ENCODE results near the gene MERTK.
A peak's percentile ranks its signal among the peaks of the same experiment; 100 is the strongest.

The MERTK gene

GRCh38 chr2:111981666-111982065 is 83.3 kb downstream of the MERTK start:
- DNase-seq: no peak

DNA sequence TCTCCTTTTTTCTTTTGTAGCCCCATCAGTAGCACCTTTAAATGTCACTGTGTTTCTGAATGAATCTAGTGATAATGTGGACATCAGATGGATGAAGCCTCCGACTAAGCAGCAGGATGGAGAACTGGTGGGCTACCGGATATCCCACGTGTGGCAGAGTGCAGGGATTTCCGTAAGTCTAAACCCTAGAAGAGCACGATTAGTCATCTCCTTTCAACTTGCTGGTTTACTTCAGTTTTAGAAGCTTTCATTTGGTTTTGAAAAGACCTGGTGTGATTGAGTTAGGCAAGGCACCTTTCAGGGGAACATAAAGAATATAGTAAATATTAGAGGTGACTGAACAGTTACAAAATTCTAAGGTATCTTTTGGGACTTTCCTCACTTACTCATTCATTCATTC is 84.4 kb downstream of the MERTK start:
- no peak for DNase-seq

DNA sequence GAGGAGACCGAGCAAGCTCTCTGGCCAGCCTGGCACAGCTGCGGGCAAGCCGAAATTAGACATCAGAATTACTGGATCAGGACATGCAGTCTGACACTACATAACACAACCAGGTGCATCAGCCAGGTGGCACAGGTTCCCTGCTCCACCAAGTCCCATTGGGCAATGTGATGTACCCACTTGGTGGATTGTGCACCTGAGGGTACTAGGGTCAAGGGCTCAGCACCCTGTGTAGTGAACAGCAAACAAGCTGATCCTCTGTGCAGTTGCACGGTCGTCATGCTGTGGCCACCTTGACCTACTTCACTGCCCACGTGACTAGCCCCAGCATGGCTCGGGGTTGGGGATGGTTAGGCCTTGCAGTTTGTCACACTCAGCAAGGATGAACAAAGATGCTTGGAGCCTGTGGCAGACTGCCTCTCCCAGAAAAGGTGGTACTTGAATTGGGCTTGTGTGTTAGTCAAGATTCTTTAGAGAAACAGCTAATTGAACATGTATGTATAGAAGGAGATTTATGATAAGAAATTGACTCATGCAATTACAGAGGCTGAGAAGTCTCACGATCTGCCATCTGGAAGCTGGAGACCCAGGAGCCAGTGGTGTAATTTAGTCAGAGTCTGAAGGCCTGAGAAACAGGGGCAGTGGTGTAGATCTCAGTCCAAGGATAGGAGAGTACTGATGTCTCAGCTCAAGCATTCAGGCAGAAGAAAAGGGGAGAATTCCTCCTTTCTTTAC is 85.2 kb downstream of the MERTK start:
- DNase-seq: no peak

DNA sequence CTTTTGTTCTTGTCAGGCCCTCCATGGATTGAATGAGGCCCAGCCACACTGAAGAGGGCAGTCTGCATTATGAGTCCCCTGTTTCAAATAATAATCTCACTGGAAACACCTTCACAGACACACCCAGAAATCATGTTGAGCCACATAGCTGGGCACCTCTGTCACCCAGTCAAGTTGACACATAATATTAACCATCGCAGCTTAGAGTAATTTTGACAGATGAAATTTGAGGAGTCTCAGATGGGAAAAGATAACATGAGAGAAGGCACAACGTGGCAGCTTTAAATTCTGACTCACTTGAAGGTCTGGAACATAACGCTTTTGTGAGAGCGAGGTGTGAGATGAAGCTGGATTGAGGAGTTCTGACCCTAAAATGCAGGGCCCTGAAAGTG is 85.8 kb downstream of the MERTK start:
- no peak for DNase-seq

DNA sequence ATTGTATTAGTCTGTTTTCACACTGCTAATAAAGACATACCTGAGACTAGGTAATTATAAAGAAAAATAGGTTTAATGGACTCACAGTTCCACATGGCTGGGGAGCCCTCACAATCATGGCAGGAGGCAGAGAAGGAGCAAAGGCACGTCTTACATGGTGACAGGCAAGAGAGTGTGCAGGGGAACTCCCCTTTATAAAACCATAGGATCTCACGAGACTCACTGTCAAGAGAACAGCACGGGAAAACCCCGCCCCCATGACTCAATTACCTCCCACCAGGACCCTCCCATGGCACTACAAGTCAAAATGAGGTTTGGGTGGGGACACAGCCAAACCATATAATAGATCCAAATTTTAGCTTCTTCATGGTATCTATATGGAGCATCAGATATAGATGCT is 87.1 kb downstream of the MERTK start:
- no peak for DNase-seq

- DNase-seq: no peak
Observed at GRCh38 chr2:111986116-111986900, 87.9 kb downstream of the MERTK start.

- no peak for DNase-seq
Observed at GRCh38 chr2:111990375-111990774, 92.0 kb downstream of the MERTK start.

DNA sequence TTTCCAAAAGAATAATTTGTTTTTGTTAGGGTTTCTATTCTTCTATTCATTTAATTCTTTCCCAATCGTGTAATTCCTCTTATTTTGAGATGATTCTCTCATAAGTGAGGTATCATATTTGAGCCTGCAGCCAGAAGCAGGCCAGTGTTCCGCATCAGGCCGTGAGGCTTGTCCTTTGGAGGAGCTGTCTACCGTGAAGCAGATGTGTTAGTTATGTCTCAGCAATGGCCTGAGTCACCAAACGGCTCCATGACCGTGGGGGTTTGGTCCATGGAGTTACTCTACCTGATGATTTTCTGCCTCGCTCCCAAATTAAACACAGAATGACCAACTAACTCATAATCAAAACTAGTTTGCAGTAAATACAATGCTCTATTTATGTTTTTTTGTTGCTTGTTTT is 92.4 kb downstream of the MERTK start:
- DNase-seq: no peak

GRCh38 chr2:111994042-111994441 is 95.6 kb downstream of the MERTK start:
- DNase-seq: no peak

DNA sequence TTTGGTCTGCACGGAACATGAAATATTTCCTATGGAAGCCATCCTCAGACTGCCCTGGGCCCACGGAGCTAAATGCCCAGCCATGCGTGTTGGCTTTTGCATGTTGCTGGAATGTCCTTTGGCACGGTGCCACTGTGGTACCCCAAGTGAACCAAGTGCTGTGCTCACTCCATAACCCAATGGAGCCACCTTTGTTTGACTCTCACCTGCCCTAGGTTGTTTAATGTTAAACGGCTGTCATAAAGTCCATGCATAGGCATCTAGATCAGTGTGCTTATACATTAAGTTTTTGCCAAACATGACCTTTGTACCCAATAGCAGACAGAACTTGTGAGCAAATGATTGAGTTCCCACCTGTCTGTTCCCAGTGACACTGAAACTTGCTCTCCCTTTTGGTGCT is 96.7 kb downstream of the MERTK start:
- DNase-seq: no peak

DNA sequence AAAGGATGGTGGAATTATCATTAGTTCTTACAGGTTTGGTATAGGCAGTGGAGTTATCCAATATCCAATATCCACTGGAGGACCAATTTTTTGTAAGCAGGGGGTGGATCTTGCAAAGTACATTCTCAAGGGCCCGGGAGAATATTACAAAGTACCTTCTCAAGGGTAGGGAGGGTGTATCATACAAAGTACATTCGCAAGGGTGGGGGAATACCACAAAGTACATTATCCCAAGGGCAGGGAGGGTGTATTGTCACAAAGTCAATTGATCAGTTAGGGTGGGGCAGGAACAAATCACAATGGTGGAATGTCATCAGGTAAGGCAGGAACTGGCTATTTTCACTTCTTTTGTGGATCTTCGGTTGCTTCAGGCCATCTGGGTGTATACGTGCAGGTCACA is 101.4 kb downstream of the MERTK start:
- no peak for DNase-seq

GRCh38 chr2:112000399-112001135 is 102.2 kb downstream of the MERTK start:
- DNase-seq: no peak

GRCh38 chr2:112001136-112001715 is 102.8 kb downstream of the MERTK start:
- DNase-seq: no peak

DNA sequence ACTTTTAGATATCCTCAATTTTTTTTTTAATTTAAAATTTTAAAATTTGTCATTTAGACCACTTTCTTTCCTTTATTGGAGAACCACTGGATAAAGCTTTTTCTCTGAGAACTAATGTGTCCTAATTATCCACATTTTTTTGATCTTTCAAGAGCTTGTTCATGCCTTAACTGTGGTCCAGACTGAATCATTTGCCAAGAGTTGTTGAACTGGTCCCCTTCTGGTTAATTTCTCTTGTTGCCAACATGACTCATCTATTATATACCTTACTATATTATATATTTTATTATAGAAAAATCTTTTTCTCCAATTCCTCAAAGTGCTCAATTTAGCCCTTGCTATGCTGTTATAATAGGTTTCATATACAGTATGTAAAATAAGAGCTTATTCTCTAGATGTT is 103.5 kb downstream of the MERTK start:
- no peak for DNase-seq

GRCh38 chr2:112003576-112004252 is 105.3 kb downstream of the MERTK start:
- no peak for DNase-seq

DNA sequence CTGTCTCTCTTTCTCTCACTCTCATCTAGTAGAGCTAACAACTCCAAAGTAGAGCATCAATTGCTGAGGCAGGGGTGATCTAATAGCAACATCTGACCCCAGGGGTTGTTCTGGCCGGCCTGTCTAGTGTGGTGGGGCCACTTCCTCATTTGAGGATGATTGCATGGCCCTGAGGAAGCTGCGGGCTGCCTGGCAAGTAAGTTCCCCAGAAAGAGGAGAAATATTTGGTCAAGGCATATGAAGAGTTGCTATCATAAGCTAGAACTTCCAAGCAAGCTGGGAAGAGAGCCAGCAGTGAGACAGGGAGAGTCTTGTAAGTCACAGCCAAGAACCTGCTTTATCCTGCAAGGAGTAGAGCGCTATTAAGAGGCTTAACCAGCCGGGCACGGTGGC is 105.8 kb downstream of the MERTK start:
- peak in 9 of 14 donors; percentile 13 to 48 (median 24) for DNase-seq

DNA sequence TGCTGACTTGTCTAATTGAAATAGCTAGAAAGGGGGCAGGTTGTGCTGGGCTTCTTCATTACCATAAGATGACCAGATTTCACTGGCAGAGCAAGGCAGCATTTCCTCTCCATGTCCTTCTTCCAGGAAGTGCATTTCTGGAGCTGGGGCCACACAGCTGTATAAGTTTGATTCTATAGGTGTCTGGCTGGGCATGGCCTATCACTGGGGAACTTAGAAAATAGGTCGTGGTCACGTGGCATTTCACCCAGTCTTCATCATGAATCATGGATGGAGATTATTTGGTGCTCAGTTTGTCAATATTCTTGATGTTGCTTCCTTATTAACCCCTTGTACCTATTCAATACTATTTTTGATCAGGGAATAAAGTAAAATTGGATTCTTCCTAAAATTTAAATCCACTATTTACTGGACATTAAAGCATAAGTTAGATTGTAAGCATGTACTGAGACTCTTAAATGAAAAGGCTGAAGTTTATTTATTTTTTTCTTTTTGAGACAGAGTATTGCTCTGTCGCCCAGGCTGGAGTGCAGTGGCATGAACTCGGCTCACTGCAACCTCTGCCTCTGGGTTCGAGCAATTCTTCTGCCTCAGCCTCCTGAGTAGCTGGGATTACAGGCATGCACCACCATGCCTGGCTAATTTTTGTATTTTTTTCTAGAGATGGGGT is 107.1 kb downstream of the MERTK start:
- DNase-seq: no peak

DNA sequence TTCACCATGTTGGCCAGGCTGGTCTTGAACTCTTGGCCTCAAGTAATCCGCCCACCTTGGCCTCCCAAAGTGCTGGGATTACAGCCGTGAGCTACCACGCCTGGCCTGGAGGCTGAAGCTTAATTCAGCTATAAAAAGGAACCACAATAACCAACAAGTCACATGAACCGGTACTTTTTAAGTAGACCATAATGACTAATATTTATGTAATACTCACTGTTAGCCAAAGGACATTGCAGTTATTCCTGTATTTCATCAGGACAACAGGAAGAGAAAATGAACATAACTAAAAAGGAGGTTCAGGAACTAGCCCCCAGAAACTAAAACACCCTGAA is 107.6 kb downstream of the MERTK start:
- no peak for DNase-seq

DNA sequence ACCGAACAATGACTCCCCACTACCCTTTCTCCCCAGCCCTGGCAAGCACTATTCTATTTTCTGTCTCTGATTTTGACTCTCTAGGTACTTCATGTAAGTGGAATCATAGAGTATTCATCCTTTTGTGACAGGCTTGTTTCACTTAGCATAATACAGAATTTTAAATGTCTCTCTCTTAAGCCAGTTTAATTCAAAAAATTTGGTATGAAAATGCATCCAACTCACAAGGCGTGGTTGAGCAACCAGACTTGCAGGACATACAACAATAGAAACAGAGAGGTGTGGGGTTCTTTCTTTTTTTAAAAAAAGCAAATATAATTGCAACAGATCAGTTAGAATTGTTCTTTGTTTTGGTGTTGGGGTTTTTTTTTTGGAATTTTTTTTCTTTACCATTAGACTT is 109.1 kb downstream of the MERTK start:
- DNase-seq: no peak

GRCh38 chr2:112008910-112009485 is 110.6 kb downstream of the MERTK start:
- no peak for DNase-seq

DNA sequence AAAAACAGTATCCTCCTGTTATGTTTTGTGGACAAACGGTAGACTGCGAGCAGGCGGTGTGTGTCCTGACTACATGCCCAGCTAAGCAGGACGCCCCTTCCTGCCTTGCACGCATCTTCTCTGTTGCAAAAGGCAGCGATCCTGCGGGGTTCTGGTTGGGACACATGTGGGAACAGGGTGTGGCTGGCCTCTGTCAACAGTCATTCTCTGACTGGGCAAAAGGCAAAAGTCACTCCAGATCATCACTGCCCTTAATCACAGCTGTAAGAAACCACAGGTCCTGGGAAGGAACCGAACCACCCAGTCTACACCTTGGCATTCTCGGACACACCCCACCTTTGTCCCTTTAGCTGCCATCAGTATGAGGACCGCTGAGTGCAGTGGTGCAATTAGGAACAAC is 112.3 kb downstream of the MERTK start:
- DNase-seq: no peak

- no peak for DNase-seq
Observed at GRCh38 chr2:112012556-112012955, 114.1 kb downstream of the MERTK start.
